Naive thymus-derived CD4-positive, alpha-beta T cell (primary cell): ENCODE results near the gene MED22. TPM values are rescaled to one million over a fixed set of nuclear protein-coding genes. Genes with fewer than 3 reads are reported as not detected.
"Not testable (repeated sequence)": the region's sequence is repeated elsewhere in the genome, so short reads cannot be mapped to it uniquely, and the experiment has no call there.

Experiments
- ATAC-seq: fragments of 150-1000 bp; cut with Tn5 transposase; 2 replicates; pipeline ENCODE4 v1.10.0; 2021; ENCODE audit warnings: mild to moderate bottlenecking, moderate library complexity
- CTCF ChIA-PET: fragments of 350-600 bp; sonication (Branson Sonifier 250); formaldehyde crosslinking; loops from one replicate; lab custom pipeline; 2021; ENCODE audit warnings: antibody characterized with exemption; lab: Charles Lee
- POLR2A ChIA-PET: fragments of 350-600 bp; sonication (Branson Sonifier 250); formaldehyde crosslinking; loops from one replicate; lab custom pipeline; 2021; ENCODE audit warnings: antibody characterized with exemption, inconsistent platforms; lab: Charles Lee
- DNase-seq, 9 donors: peaks; one replicate each; pipeline versions ENCODE4 v3.0.0 to v3.0.0-alpha.2; 2020 to 2022; ENCODE audit warnings: mixed read lengths in 1 of 9
- H3K27ac ChIP-seq: one replicate; pipeline ENCODE4 v1.7.0; 2013; ENCODE audit warnings: mild to moderate bottlenecking, low read depth, low read length, moderate library complexity
- H3K27me3 ChIP-seq, 2 donors: one replicate each; pipeline ENCODE4 v1.7.0; 2013; ENCODE audit warnings: low read length in 2 of 2, mild to moderate bottlenecking in 2 of 2, moderate library complexity in 2 of 2; ENCODE audit not compliant: control insufficient read depth in 2 of 2, insufficient read depth in 2 of 2
- H3K36me3 ChIP-seq, 3 experiments: 1 replicate in 2 of 3; 2 replicates in 1 of 3; pipeline ENCODE4 v1.7.0; 2013; ENCODE audit warnings: low read length in 3 of 3, mild to moderate bottlenecking in 3 of 3, moderate library complexity in 1 of 3; ENCODE audit not compliant: insufficient read depth in 3 of 3, control insufficient read depth in 2 of 3
- H3K4me1 ChIP-seq, 2 donors: one replicate each; pipeline ENCODE4 v1.7.0; 2013; ENCODE audit warnings: low read length in 2 of 2, mild to moderate bottlenecking in 2 of 2, moderate library complexity in 1 of 2; ENCODE audit not compliant: control insufficient read depth in 2 of 2, insufficient read depth in 2 of 2
- H3K4me3 ChIP-seq: 2 replicates; pipeline ENCODE4 v1.7.0; 2013; ENCODE audit warnings: mild to moderate bottlenecking, low read length
- H3K9me3 ChIP-seq, 3 experiments: 1 replicate in 2 of 3; 2 replicates in 1 of 3; pipeline ENCODE4 v1.7.0; 2013; ENCODE audit warnings: low read length in 3 of 3; ENCODE audit not compliant: control insufficient read depth in 2 of 3
- H3K27ac Mint-ChIP-seq, 9 donors: one replicate each; pipeline ENCODE4 v1.8.0; 2020 to 2022; ENCODE audit warnings: mixed read lengths in 9 of 9, mild to moderate bottlenecking in 8 of 9, moderate library complexity in 5 of 9, inconsistent platforms in 2 of 9
- H3K27me3 Mint-ChIP-seq, 5 donors: one replicate each; pipeline ENCODE4 v1.8.0; 2021 to 2022; ENCODE audit warnings: mixed read lengths in 5 of 5, mild to moderate bottlenecking in 1 of 5
- H3K36me3 Mint-ChIP-seq, 5 donors: one replicate each; pipeline ENCODE4 v1.8.0; 2020 to 2022; ENCODE audit warnings: mixed read lengths in 5 of 5, mild to moderate bottlenecking in 3 of 5, inconsistent platforms in 1 of 5
- H3K4me1 Mint-ChIP-seq, 7 donors: one replicate each; pipeline ENCODE4 v1.8.0; 2020 to 2022; ENCODE audit warnings: mixed read lengths in 7 of 7, mild to moderate bottlenecking in 3 of 7, inconsistent platforms in 1 of 7
- H3K4me3 Mint-ChIP-seq, 10 donors: one replicate each; pipeline ENCODE4 v1.8.0; 2020 to 2022; ENCODE audit warnings: mild to moderate bottlenecking in 10 of 10, mixed read lengths in 10 of 10, moderate library complexity in 6 of 10, inconsistent platforms in 2 of 10
- H3K9me3 Mint-ChIP-seq, 11 donors: one replicate each; pipeline ENCODE4 v1.8.0; 2020 to 2022; ENCODE audit warnings: mixed read lengths in 11 of 11, mild to moderate bottlenecking in 4 of 11, inconsistent platforms in 1 of 11, moderate library complexity in 1 of 11
- intact Hi-C, 2 donors: fragments of 100-400 bp; cut with micrococcal nuclease; formaldehyde crosslinking; loops; one replicate each; pipeline ENCODE4 v1.15.1; 2023
- polyA plus RNA-seq, 2 donors: library from polyadenylated mRNA; unstranded; fragments of 300-500 nt; fragmentation: Illumina TruSeq; gene quantifications; one replicate each; pipeline ENCODE4 v1.2.3, GENCODE V29; 2021
- total RNA-seq, 6 experiments: library from RNA in 5 of 6; stranded (reverse) in 5 of 6; gene quantifications; 1 replicate in 5 of 6; 2 replicates in 1 of 6; pipeline ENCODE4 v1.2.3 and lab custom pipeline; 2021 to 2026

Gene MED22
- 10 to 100 TPM; 26.5 to 44.6 (median 32.8) TPM for total RNA-seq
- 10 to 100 TPM; 13.5 to 20.2 TPM for polyA plus RNA-seq
- 47.8 reads per million, percentile 70 among the genes with 10 or more reads in this experiment for total RNA-seq (lab: John Stamatoyannopoulos, UW)

DNA sequence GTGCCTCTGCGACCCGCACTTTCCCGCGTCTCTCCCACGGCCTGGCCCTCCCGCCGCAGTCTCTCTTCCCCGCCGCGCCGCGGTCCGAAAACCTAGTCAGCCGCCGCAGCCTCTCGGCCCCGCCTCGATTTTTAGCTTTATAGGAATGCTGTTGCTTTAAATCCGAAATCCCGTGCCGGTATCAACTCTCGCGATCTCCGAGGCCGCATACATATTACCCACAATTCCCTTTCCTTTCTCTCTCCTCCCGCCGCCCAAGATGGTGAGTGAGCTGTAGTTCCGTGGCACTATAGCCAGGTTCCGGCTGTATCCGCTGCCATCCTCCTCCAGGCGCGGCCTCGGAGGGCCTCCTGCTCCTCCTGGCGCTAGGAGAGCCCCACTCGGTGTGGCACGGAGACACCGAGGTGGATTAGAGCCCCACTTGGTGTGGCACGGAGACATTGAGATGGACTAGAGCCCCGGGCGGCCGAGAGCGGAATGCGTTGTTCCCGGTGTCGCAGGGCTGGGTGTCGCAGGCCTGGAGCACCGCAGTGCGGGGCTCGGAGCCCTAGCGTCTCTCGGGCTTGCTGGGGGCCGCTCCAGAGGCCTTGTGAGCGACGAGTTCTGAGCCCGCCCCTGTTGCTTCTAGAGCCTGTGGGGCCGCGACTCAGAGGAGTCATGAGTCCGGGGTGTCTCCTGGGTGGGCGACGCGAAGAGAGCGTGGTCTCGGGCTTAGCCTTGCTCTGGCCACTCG, at the start of gene MED22, which contains the start of gene RPL7A:
Gene MED22, minus strand, starts transcription at position 147 of the 733 bp plus-strand sequence. CDS start 1,469 bp downstream, outside the sequence.
Gene RPL7A, plus strand, starts transcription at position 234 of the 733 bp plus-strand sequence. Its CDS starts 26 bp downstream, at position 260.
- Mint-ChIP-seq H3K4me1 (peaks cover 23 to 46% (median 39%) of the 10 kb centered on the region in 7 donors), H3K36me3 (peaks cover 8 to 44% (median 39%) of the 10 kb centered on the region in 5 donors), H3K4me3 (peak within 1 kb of the TSS; percentile 94 to 100 (median 98)), H3K9me3 (peaks cover 0 to 2% (median 0%) of the 10 kb centered on the region in 11 donors), H3K27me3 (peaks cover 0 to 2% (median 0%) of the 10 kb centered on the region in 5 donors), H3K27ac (peak within 1 kb of the TSS; percentile 87 to 99 (median 97))
- H3K27ac ChIP-seq: peak within 1 kb of the TSS; percentile 98
- intact Hi-C loops: loop anchor here (1.0 to 10.0 kb wide), 11 partner anchors 8 to 817 kb away; partner anchors contain the start of genes REXO4 (in 2 of the 2), STKLD1 (in 2 of the 2), SURF1 (in 2 of the 2) and SURF2 (in 2 of the 2)
- peak within 1 kb of the TSS; percentile 93 for H3K4me3 ChIP-seq
- ChIA-PET CTCF (interaction anchor here (0.6 to 1.0 kb wide), 2 partner anchors 8 to 317 kb away, joined by 3 to 4 read pairs; partner anchors contain the start of genes GTF3C5, SURF1 and SURF2), POLR2A (interaction anchor here (0.7 to 3.7 kb wide), 12 partner anchors 8 to 132 kb away, joined by 3 to 27 read pairs (median 4); partner anchors contain the start of genes STKLD1, SURF1 and SURF2)
- H3K27me3 ChIP-seq: no peaks in the 10 kb centered on the region
- peaks cover 19 to 20% of the 10 kb centered on the region in 2 donors for H3K4me1 ChIP-seq
- ATAC-seq (peak; percentile 95), DNase-seq (peak; percentile 72 to 95 (median 92))
- peaks cover 17 to 80% (median 31%) of the 10 kb centered on the region in 3 experiments for H3K36me3 ChIP-seq
- no peaks in the 10 kb centered on the region for H3K9me3 ChIP-seq

- intact Hi-C loops: no loop called here
- Mint-ChIP-seq H3K4me3 (no peak overlapping the region), H3K36me3 (no peaks in the 10 kb centered on the region), H3K9me3 (no peaks in the 10 kb centered on the region), H3K4me1 (peaks cover 0 to 3% (median 0%) of the 10 kb centered on the region in 7 donors), H3K27me3 (no peaks in the 10 kb centered on the region), H3K27ac (peak overlapping the region in 3 of 9 donors; percentile 22 to 46 (median 39))
- DNase-seq: no peak
- H3K9me3 ChIP-seq: no peaks in the 10 kb centered on the region
- H3K27me3 ChIP-seq: no peaks in the 10 kb centered on the region
- ChIA-PET POLR2A (no interaction called here), CTCF (interaction anchor here (0.7 kb wide), 1 partner anchor 11 kb away, joined by 4 read pairs; no protein-coding TSS in a partner anchor)
- peaks cover 0 to 4% (median 0%) of the 10 kb centered on the region in 3 experiments for H3K36me3 ChIP-seq
- no peak for ATAC-seq
- no peaks in the 10 kb centered on the region for H3K4me1 ChIP-seq
- H3K4me3 ChIP-seq: no peak overlapping the region
- no peak overlapping the region for H3K27ac ChIP-seq
Measured at GRCh38 chr9:133397370-133397769, 49.4 kb upstream of the MED22 start.

DNA sequence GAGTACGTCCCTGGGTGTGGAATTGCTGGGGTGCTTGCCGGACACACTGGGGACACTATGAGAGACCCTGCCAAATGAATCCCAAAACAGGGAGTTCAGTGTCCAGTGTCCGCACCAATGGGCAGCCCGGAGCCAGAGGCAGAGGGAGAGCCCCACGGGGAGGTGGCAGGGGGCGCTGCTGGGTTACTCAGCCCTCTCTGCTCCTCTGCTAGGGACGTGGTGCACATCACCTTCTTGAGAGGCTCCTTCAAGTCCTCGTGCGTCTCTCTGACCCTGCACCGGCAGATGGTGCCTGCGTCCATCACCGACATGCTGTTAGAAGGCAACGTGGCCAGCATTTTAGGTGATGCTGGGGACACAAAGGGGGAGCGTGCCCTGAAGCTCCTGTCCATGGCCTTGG, 49.0 kb upstream of the MED22 start:
- Histone ChIP-seq H3K27me3 (no peaks in the 10 kb centered on the region), H3K9me3 (no peaks in the 10 kb centered on the region), H3K27ac (no peak overlapping the region), H3K4me1 (no peaks in the 10 kb centered on the region), H3K4me3 (no peak overlapping the region), H3K36me3 (no peaks in the 10 kb centered on the region)
- POLR2A ChIA-PET: no interaction called here
- Mint-ChIP-seq H3K9me3 (no peaks in the 10 kb centered on the region), H3K36me3 (no peaks in the 10 kb centered on the region), H3K4me1 (peaks cover 0 to 3% (median 0%) of the 10 kb centered on the region in 7 donors), H3K4me3 (no peak overlapping the region), H3K27me3 (no peaks in the 10 kb centered on the region), H3K27ac (peak overlapping the region in 2 of 9 donors; percentile 22 to 46)
- DNase-seq (no peak), ATAC-seq (no peak)
- intact Hi-C loops: no loop called here
- CTCF ChIA-PET: interaction anchor here (0.7 kb wide), 1 partner anchor 10 kb away, joined by 4 read pairs; no protein-coding TSS in a partner anchor

DNA sequence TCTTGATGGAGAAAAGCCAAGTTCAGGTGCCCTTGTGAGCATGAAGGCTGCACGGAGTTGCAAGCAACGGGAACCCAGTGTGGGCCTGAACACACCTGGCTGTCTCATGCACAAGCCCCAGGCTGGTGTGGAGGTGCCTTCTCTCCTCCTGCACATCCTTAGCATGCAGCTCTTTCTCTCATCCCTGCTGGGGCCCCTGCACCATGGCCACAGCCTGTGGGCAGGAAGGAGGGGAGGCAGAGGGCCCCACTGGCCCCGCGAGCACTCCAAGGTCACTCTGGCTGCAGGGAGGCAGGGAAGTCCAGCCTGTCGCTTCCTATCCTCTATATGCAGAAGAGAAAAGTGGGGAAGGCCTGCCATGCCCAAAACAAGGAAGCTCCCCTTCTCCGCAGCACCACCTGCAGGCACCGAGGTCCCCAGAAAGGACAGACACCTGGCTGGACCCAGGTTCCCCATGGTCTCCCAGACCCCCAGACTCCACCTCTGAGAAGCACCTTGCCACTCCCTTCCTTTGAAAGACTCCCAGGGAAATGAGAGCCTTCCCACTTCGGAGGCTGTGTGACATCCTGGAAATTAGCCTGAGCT, 46.8 kb upstream of the MED22 start:
- CTCF ChIA-PET: no interaction called here

GRCh38 chr9:133393399-133393798, 45.5 kb upstream of the MED22 start:
- ChIA-PET POLR2A (no interaction called here), CTCF (no interaction called here)
- Mint-ChIP-seq H3K27me3 (peaks cover 0 to 9% (median 0%) of the 10 kb centered on the region in 5 donors), H3K9me3 (no peaks in the 10 kb centered on the region), H3K4me3 (no peak overlapping the region), H3K27ac (no peak overlapping the region), H3K4me1 (peaks cover 0 to 3% (median 0%) of the 10 kb centered on the region in 7 donors), H3K36me3 (no peaks in the 10 kb centered on the region)
- ATAC-seq: no peak
- H3K4me3 ChIP-seq: no peak overlapping the region
- no peaks in the 10 kb centered on the region for H3K36me3 ChIP-seq
- H3K4me1 ChIP-seq: no peaks in the 10 kb centered on the region
- DNase-seq: no peak
- H3K27ac ChIP-seq: no peak overlapping the region
- no peaks in the 10 kb centered on the region for H3K27me3 ChIP-seq
- intact Hi-C loops: no loop called here
- no peaks in the 10 kb centered on the region for H3K9me3 ChIP-seq

More for the DNA sequence above, 46.8 kb upstream of the MED22 start:
- no peak overlapping the region for H3K27ac ChIP-seq
- ATAC-seq: no peak
- H3K27me3 ChIP-seq: no peaks in the 10 kb centered on the region
- Mint-ChIP-seq H3K27me3 (peaks cover 0 to 4% (median 0%) of the 10 kb centered on the region in 5 donors), H3K27ac (no peak overlapping the region), H3K36me3 (no peaks in the 10 kb centered on the region), H3K9me3 (no peaks in the 10 kb centered on the region), H3K4me3 (no peak overlapping the region), H3K4me1 (peaks cover 0 to 3% (median 0%) of the 10 kb centered on the region in 7 donors)
- intact Hi-C loops: no loop called here
- H3K36me3 ChIP-seq: no peaks in the 10 kb centered on the region
- no peak for DNase-seq
- H3K9me3 ChIP-seq: no peaks in the 10 kb centered on the region
- POLR2A ChIA-PET: no interaction called here
- no peaks in the 10 kb centered on the region for H3K4me1 ChIP-seq
- H3K4me3 ChIP-seq: no peak overlapping the region

DNA sequence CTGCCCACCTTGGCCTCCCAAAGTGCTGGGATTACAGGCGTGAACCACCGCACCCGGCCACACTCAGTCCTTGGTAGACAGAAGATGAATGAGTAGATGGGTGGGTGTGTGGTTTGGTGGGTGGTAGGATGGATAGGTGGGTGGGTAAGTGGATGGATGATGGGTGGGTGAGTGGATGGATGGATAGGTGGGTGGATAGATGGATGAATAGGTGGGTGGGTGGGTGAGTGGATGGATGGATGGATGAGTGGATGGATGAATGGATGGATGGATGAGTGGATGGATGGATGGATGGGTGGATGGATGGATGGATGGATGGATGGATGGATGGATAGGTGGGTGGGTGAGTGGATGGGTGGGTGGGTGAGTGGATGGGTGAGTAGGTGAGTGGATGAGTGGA, 44.4 kb upstream of the MED22 start:
- H3K4me1 Mint-ChIP-seq, H3K27ac ChIP-seq, DNase-seq, H3K27me3 ChIP-seq, intact Hi-C loops, CTCF ChIA-PET, H3K4me3 ChIP-seq, H3K4me3 Mint-ChIP-seq, H3K27ac Mint-ChIP-seq, H3K9me3 ChIP-seq, H3K9me3 Mint-ChIP-seq, H3K4me1 ChIP-seq, H3K36me3 ChIP-seq, ATAC-seq, POLR2A ChIA-PET, H3K27me3 Mint-ChIP-seq, H3K36me3 Mint-ChIP-seq: not testable (repeated sequence)
